AG04450 (cell line): ENCODE measurements around the gene FKBP8. TPM values are rescaled to one million over a fixed set of nuclear protein-coding genes. Genes with fewer than 3 reads are reported as not detected.

Experiments
- CTCF ChIA-PET: fragments of 300-600, 350-600 bp; formaldehyde crosslinking; extraction: SDS; loops from one replicate; lab custom pipeline; 2022; ENCODE audit warnings: antibody characterized with exemption, inconsistent platforms; lab: Charles Lee
- POLR2A ChIA-PET: fragments of 350-600 bp; formaldehyde crosslinking; extraction: SDS; loops from one replicate; lab custom pipeline; 2021; ENCODE audit warnings: antibody characterized with exemption, inconsistent platforms; lab: Yijun Ruan, JAX
- DNase-seq: peaks from one replicate; pipeline ENCODE4 v3.0.0-alpha.2; 2011; ENCODE audit warnings: low read depth, low spot score
- H3K27ac ChIP-seq: one replicate; pipeline ENCODE4 v1.5.1; 2012; ENCODE audit warnings: low read depth, low read length, control low read depth
- H3K27me3 ChIP-seq: one replicate; pipeline ENCODE4 v1.6.0; 2012; ENCODE audit warnings: low read length; ENCODE audit not compliant: control insufficient read depth, insufficient read depth
- H3K4me3 ChIP-seq: 2 replicates; pipeline ENCODE4 v1.5.1; 2011; ENCODE audit warnings: mild to moderate bottlenecking, low read depth, low read length, control low read depth
- H3K9me3 ChIP-seq: 2 replicates; pipeline ENCODE4 v1.5.1; 2012; ENCODE audit warnings: low read length; ENCODE audit not compliant: control insufficient read depth, insufficient read depth
- polyA plus RNA-seq: library from polyadenylated mRNA; depleted of rRNA; stranded (reverse); fragments of >200 nt; gene quantifications from 2 replicates; pipeline ENCODE4 v1.2.3, GENCODE V29; 2011
- TF ChIP-seq, protein P1 (sequence below): IDR thresholded peaks from 2 replicates; pipeline ENCODE4 v1.5.1; 2011; ENCODE audit warnings: low read depth, low read length, control low read depth, inconsistent platforms

Gene FKBP8
- polyA plus RNA-seq, 1 experiment = 123 TPM

GRCh38 chr19:18510216-18510615 is 33.2 kb downstream of the FKBP8 start:
- ChIA-PET CTCF (no interaction called here), POLR2A (interaction anchor here (1.0 kb wide), 1 partner anchor 61 kb away, joined by 3 read pairs; the partner anchor contains the start of gene UBA52)
- H3K4me3 ChIP-seq = no peak overlapping the region
- no peaks in the 10 kb centered on the region for H3K9me3 ChIP-seq
- TF ChIP-seq, protein P1, sequence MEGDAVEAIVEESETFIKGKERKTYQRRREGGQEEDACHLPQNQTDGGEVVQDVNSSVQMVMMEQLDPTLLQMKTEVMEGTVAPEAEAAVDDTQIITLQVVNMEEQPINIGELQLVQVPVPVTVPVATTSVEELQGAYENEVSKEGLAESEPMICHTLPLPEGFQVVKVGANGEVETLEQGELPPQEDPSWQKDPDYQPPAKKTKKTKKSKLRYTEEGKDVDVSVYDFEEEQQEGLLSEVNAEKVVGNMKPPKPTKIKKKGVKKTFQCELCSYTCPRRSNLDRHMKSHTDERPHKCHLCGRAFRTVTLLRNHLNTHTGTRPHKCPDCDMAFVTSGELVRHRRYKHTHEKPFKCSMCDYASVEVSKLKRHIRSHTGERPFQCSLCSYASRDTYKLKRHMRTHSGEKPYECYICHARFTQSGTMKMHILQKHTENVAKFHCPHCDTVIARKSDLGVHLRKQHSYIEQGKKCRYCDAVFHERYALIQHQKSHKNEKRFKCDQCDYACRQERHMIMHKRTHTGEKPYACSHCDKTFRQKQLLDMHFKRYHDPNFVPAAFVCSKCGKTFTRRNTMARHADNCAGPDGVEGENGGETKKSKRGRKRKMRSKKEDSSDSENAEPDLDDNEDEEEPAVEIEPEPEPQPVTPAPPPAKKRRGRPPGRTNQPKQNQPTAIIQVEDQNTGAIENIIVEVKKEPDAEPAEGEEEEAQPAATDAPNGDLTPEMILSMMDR = no peak
- DNase-seq = no peak
- no peak overlapping the region for H3K27ac ChIP-seq
- H3K27me3 ChIP-seq = no peaks in the 10 kb centered on the region

- TF ChIP-seq, protein P1 = no peak
- ChIA-PET CTCF (no interaction called here), POLR2A (no interaction called here)
- no peaks in the 10 kb centered on the region for H3K9me3 ChIP-seq
- H3K27me3 ChIP-seq = no peaks in the 10 kb centered on the region
- peak overlapping the region; percentile 39 for H3K27ac ChIP-seq
- H3K4me3 ChIP-seq = no peak overlapping the region
- no peak for DNase-seq
Measured at GRCh38 chr19:18508585-18508984, 34.8 kb downstream of the FKBP8 start.

- Histone ChIP-seq H3K4me3 (no peak overlapping the region), H3K9me3 (no peaks in the 10 kb centered on the region), H3K27me3 (no peaks in the 10 kb centered on the region), H3K27ac (no peak overlapping the region)
- TF ChIP-seq, protein P1 = no peak
- DNase-seq = no peak
- POLR2A ChIA-PET = no interaction called here
- CTCF ChIA-PET = interaction anchor here (0.8 kb wide), 1 partner anchor 11 kb away, joined by 6 read pairs; no protein-coding TSS in a partner anchor
Measured at GRCh38 chr19:18507727-18508440, 35.5 kb downstream of the FKBP8 start.

DNA sequence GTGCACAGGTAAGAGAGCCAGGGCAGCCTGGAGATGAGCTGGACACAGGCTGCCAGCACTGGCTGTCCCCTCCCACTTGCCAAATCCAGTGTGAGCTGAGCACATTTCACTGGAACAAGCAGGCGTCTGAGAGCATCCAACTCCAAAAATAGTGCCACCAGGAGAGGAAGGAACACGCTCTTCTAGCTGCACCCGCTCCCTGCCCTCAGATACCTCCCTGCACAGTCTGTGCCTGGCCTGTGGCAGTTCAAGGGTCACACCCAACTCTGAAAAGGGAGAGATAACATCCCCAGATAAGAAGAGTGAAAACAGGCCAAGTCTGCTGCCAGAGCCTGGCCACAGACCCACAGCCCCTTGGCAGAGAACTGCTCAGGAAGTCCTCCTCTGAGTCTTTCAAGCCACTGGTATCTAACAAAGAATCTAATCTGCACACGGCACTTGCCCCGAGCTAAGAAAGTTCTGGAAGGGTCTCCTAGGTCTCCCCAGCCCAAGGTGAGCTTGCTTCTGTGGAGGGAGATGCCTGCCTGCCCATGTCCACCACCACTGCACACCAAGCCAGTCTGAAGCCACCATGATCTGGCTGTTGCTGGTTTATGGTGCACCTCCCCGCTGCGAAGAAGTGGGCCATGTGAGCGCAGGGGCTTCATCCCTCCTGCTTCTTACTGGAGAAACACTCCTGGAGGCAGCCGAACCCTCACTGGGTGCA is 36.2 kb downstream of the FKBP8 start:
- Histone ChIP-seq H3K9me3 (no peaks in the 10 kb centered on the region), H3K27ac (no peak overlapping the region), H3K27me3 (no peaks in the 10 kb centered on the region), H3K4me3 (no peak overlapping the region)
- TF ChIP-seq, protein P1 = no peak
- CTCF ChIA-PET = interaction anchor here (0.8 to 1.3 kb wide), 2 partner anchors 11 to 37 kb away, joined by 3 to 6 read pairs; no protein-coding TSS in a partner anchor
- POLR2A ChIA-PET = no interaction called here
- no peak for DNase-seq
